ENCODE results near the gene TCERG1L. TPM values are rescaled to one million over a fixed set of nuclear protein-coding genes. Genes with fewer than 3 reads are reported as not detected.

TCERG1L gene
- polyA plus RNA-seq, 1 donor from 2014 or later, result 0.53 TPM

DNA sequence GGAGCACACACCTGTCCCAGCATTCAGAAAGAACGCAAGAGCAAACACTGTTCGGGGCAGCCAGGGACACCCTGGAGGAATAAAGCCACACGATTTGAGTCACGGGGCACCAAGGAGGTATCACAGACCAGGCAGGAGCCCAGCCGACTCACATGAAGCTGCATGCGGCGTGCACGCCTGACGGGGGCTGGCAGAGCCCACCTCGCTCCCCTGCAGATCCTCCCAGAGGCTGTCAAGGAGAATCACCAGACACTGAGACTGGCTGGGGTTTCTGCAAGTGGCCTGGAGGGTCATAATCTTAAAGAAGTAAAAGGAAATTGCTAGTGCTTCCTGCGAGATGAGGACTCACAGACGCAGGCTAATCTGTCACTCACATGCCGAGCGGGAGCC lies 61.6 kb downstream of the TCERG1L start:
- Histone ChIP-seq H3K27me3 (ENCODE audit: insufficient read depth, low read depth, low read length) (no peaks in the 10 kb centered on the region), H3K9me3 (ENCODE audit: low read length) (no peaks in the 10 kb centered on the region), H3K9me2 (ENCODE audit: insufficient read depth, low read length) (no peaks in the 10 kb centered on the region), H3K79me2 (replicated peaks; ENCODE audit: insufficient read depth, low read length) (no peaks in the 10 kb centered on the region), H3K4me3 (ENCODE audit: low read length) (no peak overlapping the region), H3K36me3 (ENCODE audit: insufficient read depth, low read length) (no peaks in the 10 kb centered on the region), H3F3A (ENCODE audit: insufficient read depth, low read length, poor library complexity, severe bottlenecking) (no peaks in the 10 kb centered on the region), H4K20me1 (ENCODE audit: insufficient read depth) (no peaks in the 10 kb centered on the region), H2AFZ (ENCODE audit: low read depth, low read length) (no peak overlapping the region), H3K4me2 (ENCODE audit: low read length) (no peak overlapping the region), H3K9ac (ENCODE audit: low read length) (peak overlapping the region; percentile 23), H3K27ac (ENCODE audit: low read length) (peak overlapping the region; percentile 5)
- TF ChIP-seq EP300 (conservative IDR thresholded peaks at IDR 0.05; ENCODE audit: poor library complexity, severe bottlenecking) (no peak), RAD21 (conservative IDR thresholded peaks at IDR 0.05) (peak; percentile 11)

DNA sequence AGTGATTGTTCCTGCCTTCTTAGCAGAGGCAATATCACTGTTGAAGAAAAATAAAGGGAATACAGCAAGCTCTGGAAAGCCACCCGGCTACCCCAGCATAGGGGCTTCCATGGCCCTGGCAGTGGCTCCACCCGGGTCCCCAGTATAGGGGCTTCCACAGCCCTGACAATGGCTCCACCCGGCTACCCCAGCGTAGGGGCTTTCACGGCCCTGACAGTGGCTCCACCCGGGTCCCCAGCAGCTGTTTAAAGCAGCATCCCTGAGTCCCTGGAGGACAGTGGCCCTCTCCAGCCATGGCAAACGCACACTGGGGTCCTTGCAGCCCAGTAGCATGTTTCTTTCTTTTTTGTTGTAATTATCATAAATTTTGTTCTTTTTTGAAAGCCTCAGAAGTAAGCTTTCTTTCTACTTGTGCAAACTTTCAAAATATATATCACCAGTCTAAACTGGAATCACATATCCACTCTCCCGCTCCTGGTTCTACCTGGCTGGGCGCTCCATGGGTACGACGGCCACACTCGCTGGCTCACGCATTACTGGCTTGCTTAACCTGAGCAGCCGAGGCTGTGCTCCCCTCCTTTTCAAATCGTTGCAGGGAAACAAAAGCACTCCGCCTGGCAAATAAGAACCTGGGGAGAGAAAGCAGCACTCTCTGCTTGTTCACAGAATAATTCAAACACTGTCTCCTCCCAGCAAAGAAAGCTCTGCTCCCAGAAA lies 62.1 kb downstream of the TCERG1L start:
- H3K9me2 ChIP-seq (ENCODE audit: insufficient read depth, low read length), result no peaks in the 10 kb centered on the region
- no peaks in the 10 kb centered on the region for H3K79me2 ChIP-seq (replicated peaks; ENCODE audit: insufficient read depth, low read length)
- H3K4me2 ChIP-seq (ENCODE audit: low read length), result no peak overlapping the region
- H3K4me3 ChIP-seq (ENCODE audit: low read length), result no peak overlapping the region
- H4K20me1 ChIP-seq (ENCODE audit: insufficient read depth), result no peaks in the 10 kb centered on the region
- TF ChIP-seq SMC3 (conservative IDR thresholded peaks at IDR 0.05; ENCODE audit: poor library complexity) (no peak), EP300 (conservative IDR thresholded peaks at IDR 0.05; ENCODE audit: poor library complexity, severe bottlenecking) (no peak), TAF1 (IDR thresholded peaks at IDR 0.05; ENCODE audit: low read depth) (no peak), RAD21 (conservative IDR thresholded peaks at IDR 0.05) (no peak), MXI1 (conservative IDR thresholded peaks at IDR 0.05; ENCODE audit: poor library complexity, severe bottlenecking) (no peak), EZH2 (IDR thresholded peaks at IDR 0.05; ENCODE audit: borderline replicate concordance, insufficient read depth, low read length, poor library complexity, severe bottlenecking) (no peak), POLR2AphosphoS5 (IDR thresholded peaks at IDR 0.05) (no peak)
- TF ChIP-seq, protein P1, sequence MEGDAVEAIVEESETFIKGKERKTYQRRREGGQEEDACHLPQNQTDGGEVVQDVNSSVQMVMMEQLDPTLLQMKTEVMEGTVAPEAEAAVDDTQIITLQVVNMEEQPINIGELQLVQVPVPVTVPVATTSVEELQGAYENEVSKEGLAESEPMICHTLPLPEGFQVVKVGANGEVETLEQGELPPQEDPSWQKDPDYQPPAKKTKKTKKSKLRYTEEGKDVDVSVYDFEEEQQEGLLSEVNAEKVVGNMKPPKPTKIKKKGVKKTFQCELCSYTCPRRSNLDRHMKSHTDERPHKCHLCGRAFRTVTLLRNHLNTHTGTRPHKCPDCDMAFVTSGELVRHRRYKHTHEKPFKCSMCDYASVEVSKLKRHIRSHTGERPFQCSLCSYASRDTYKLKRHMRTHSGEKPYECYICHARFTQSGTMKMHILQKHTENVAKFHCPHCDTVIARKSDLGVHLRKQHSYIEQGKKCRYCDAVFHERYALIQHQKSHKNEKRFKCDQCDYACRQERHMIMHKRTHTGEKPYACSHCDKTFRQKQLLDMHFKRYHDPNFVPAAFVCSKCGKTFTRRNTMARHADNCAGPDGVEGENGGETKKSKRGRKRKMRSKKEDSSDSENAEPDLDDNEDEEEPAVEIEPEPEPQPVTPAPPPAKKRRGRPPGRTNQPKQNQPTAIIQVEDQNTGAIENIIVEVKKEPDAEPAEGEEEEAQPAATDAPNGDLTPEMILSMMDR (IDR thresholded peaks at IDR 0.05; ENCODE audit: poor library complexity, severe bottlenecking), result no peak
- TF ChIP-seq, protein P2, sequence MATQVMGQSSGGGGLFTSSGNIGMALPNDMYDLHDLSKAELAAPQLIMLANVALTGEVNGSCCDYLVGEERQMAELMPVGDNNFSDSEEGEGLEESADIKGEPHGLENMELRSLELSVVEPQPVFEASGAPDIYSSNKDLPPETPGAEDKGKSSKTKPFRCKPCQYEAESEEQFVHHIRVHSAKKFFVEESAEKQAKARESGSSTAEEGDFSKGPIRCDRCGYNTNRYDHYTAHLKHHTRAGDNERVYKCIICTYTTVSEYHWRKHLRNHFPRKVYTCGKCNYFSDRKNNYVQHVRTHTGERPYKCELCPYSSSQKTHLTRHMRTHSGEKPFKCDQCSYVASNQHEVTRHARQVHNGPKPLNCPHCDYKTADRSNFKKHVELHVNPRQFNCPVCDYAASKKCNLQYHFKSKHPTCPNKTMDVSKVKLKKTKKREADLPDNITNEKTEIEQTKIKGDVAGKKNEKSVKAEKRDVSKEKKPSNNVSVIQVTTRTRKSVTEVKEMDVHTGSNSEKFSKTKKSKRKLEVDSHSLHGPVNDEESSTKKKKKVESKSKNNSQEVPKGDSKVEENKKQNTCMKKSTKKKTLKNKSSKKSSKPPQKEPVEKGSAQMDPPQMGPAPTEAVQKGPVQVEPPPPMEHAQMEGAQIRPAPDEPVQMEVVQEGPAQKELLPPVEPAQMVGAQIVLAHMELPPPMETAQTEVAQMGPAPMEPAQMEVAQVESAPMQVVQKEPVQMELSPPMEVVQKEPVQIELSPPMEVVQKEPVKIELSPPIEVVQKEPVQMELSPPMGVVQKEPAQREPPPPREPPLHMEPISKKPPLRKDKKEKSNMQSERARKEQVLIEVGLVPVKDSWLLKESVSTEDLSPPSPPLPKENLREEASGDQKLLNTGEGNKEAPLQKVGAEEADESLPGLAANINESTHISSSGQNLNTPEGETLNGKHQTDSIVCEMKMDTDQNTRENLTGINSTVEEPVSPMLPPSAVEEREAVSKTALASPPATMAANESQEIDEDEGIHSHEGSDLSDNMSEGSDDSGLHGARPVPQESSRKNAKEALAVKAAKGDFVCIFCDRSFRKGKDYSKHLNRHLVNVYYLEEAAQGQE (IDR thresholded peaks at IDR 0.05; ENCODE audit: borderline replicate concordance), result no peak
- no peaks in the 10 kb centered on the region for H3K9me3 ChIP-seq (ENCODE audit: low read length)
- peak overlapping the region; percentile 5 for H3K27ac ChIP-seq (ENCODE audit: low read length)
- no peak overlapping the region for H2AFZ ChIP-seq (ENCODE audit: low read depth, low read length)
- no peaks in the 10 kb centered on the region for H3K36me3 ChIP-seq (ENCODE audit: insufficient read depth, low read length)
- peak overlapping the region; percentile 23 for H3K9ac ChIP-seq (ENCODE audit: low read length)
- H3K27me3 ChIP-seq (ENCODE audit: insufficient read depth, low read depth, low read length), result no peaks in the 10 kb centered on the region
- no peaks in the 10 kb centered on the region for H3F3A ChIP-seq (ENCODE audit: insufficient read depth, low read length, poor library complexity, severe bottlenecking)
